Activated CD8-positive, alpha-beta T cell treated with anti-CD3 and anti-CD28 coated beads, Interleukin-2, amount 10 ng/mL, durations not matched to agents 7 days and 5 days (primary cell): Measurements from ENCODE around the gene PAPSS2. TPM values are rescaled to one million over a fixed set of nuclear protein-coding genes. Genes with fewer than 3 reads are reported as not detected.

Experiments used
- ATAC-seq: fragments of 150-1000 bp; cut with Tn5 transposase; one replicate; pipeline ENCODE4 v1.10.0; 2021; ENCODE audit warnings: moderate library complexity
- CTCF ChIA-PET: fragments of 350-600 bp; sonication (Branson Sonifier 250); formaldehyde crosslinking; loops from one replicate; lab custom pipeline; 2021; ENCODE audit warnings: antibody characterized with exemption; lab: Charles Lee
- POLR2A ChIA-PET: fragments of 350-600 bp; sonication (Branson Sonifier 250); formaldehyde crosslinking; loops from one replicate; lab custom pipeline; 2021; ENCODE audit warnings: antibody characterized with exemption; lab: Charles Lee
- DNase-seq: peaks from one replicate; pipeline ENCODE4 v3.0.0-alpha.2; 2020
- H3K27ac Mint-ChIP-seq: one replicate; pipeline ENCODE4 v1.8.0; 2021; ENCODE audit warnings: mild to moderate bottlenecking, mixed read lengths
- H3K27me3 Mint-ChIP-seq: one replicate; pipeline ENCODE4 v1.8.0; 2021; ENCODE audit warnings: low read depth, mixed read lengths
- H3K36me3 Mint-ChIP-seq: one replicate; pipeline ENCODE4 v1.8.0; 2021; ENCODE audit warnings: low read depth, mixed read lengths
- H3K4me1 Mint-ChIP-seq: one replicate; pipeline ENCODE4 v1.8.0; 2021; ENCODE audit warnings: low read depth, mixed read lengths
- H3K4me3 Mint-ChIP-seq: one replicate; pipeline ENCODE4 v1.8.0; 2021; ENCODE audit warnings: mild to moderate bottlenecking, mixed read lengths
- H3K9me3 Mint-ChIP-seq: one replicate; pipeline ENCODE4 v1.8.0; 2022; ENCODE audit warnings: mixed read lengths; ENCODE audit not compliant: insufficient read depth
- total RNA-seq, 2 experiments: library from RNA; stranded (reverse); gene quantifications; one replicate each; pipeline ENCODE4 v1.2.3, GENCODE V29; 2021

PAPSS2 gene
- total RNA-seq, 2 experiments from 2014 or later, result 0.08 TPM; not detected in 1

GRCh38 chr10:87625661-87626060, 34.0 kb upstream of the PAPSS2 start:
- DNase-seq (no peak), ATAC-seq (no peak)
- Mint-ChIP-seq H3K4me3 (no peak overlapping the region), H3K27ac (no peak overlapping the region), H3K36me3 (no peaks in the 10 kb centered on the region), H3K4me1 (no peaks in the 10 kb centered on the region), H3K27me3 (peaks cover 9% of the 10 kb centered on the region), H3K9me3 (no peaks in the 10 kb centered on the region)
- CTCF ChIA-PET, result no interaction called here
- POLR2A ChIA-PET, result no interaction called here

- H3K9me3 Mint-ChIP-seq, result no peaks in the 10 kb centered on the region
- ChIA-PET POLR2A (no interaction called here), CTCF (interaction anchor here (0.7 kb wide), 1 partner anchor 715 kb away, joined by 3 read pairs; no protein-coding TSS in a partner anchor)
Measured at GRCh38 chr10:87626422-87626892, 33.2 kb upstream of the PAPSS2 start.

GRCh38 chr10:87630171-87630570, 29.5 kb upstream of the PAPSS2 start:
- no peaks in the 10 kb centered on the region for H3K4me1 Mint-ChIP-seq

More at GRCh38 chr10:87626422-87626892, 33.2 kb upstream of the PAPSS2 start:
- H3K36me3 Mint-ChIP-seq, result no peaks in the 10 kb centered on the region
- H3K4me1 Mint-ChIP-seq, result no peaks in the 10 kb centered on the region
- H3K27ac Mint-ChIP-seq, result no peak overlapping the region
- peaks cover 7% of the 10 kb centered on the region for H3K27me3 Mint-ChIP-seq
- ATAC-seq (no peak), DNase-seq (no peak)
- no peak overlapping the region for H3K4me3 Mint-ChIP-seq

GRCh38 chr10:87632454-87632853, 27.2 kb upstream of the PAPSS2 start:
- ChIA-PET CTCF (no interaction called here), POLR2A (no interaction called here)
- Mint-ChIP-seq H3K4me3 (no peak overlapping the region), H3K27me3 (peaks cover 2% of the 10 kb centered on the region), H3K9me3 (no peaks in the 10 kb centered on the region), H3K4me1 (peaks cover 12% of the 10 kb centered on the region), H3K27ac (no peak overlapping the region), H3K36me3 (peaks cover 4% of the 10 kb centered on the region)
- no peak for DNase-seq
- ATAC-seq, result no peak

More at GRCh38 chr10:87630171-87630570, 29.5 kb upstream of the PAPSS2 start:
- ATAC-seq, result no peak
- DNase-seq, result no peak
- Mint-ChIP-seq H3K4me3 (no peak overlapping the region), H3K27me3 (peaks cover 2% of the 10 kb centered on the region), H3K27ac (no peak overlapping the region), H3K36me3 (no peaks in the 10 kb centered on the region), H3K9me3 (no peaks in the 10 kb centered on the region)
- POLR2A ChIA-PET, result no interaction called here
- CTCF ChIA-PET, result interaction anchor here (1.4 kb wide), 1 partner anchor 105 kb away, joined by 5 read pairs; no protein-coding TSS in a partner anchor

- peaks cover 4% of the 10 kb centered on the region for H3K36me3 Mint-ChIP-seq
- DNase-seq, result no peak
- POLR2A ChIA-PET, result no interaction called here
- CTCF ChIA-PET, result no interaction called here
- H3K4me1 Mint-ChIP-seq, result peaks cover 12% of the 10 kb centered on the region
- H3K4me3 Mint-ChIP-seq, result no peak overlapping the region
- no peak for ATAC-seq
- H3K27ac Mint-ChIP-seq, result no peak overlapping the region
- H3K9me3 Mint-ChIP-seq, result no peaks in the 10 kb centered on the region
- peaks cover 2% of the 10 kb centered on the region for H3K27me3 Mint-ChIP-seq
Measured at GRCh38 chr10:87634311-87634710, 25.4 kb upstream of the PAPSS2 start.

- H3K9me3 Mint-ChIP-seq, result no peaks in the 10 kb centered on the region
- ATAC-seq, result peak; percentile 39
- H3K27ac Mint-ChIP-seq, result no peak overlapping the region
- POLR2A ChIA-PET, result no interaction called here
- peaks cover 12% of the 10 kb centered on the region for H3K4me1 Mint-ChIP-seq
- H3K27me3 Mint-ChIP-seq, result peaks cover 2% of the 10 kb centered on the region
- H3K36me3 Mint-ChIP-seq, result peaks cover 4% of the 10 kb centered on the region
- H3K4me3 Mint-ChIP-seq, result no peak overlapping the region
- CTCF ChIA-PET, result no interaction called here
- peak; percentile 40 for DNase-seq
Measured at GRCh38 chr10:87635498-87636312, 24.0 kb upstream of the PAPSS2 start.

- Mint-ChIP-seq H3K27ac (no peak overlapping the region), H3K4me1 (peaks cover 12% of the 10 kb centered on the region), H3K4me3 (no peak overlapping the region), H3K36me3 (peaks cover 4% of the 10 kb centered on the region), H3K9me3 (no peaks in the 10 kb centered on the region), H3K27me3 (no peaks in the 10 kb centered on the region)
- DNase-seq (no peak), ATAC-seq (no peak)
- POLR2A ChIA-PET, result interaction anchor here (0.6 kb wide), 1 partner anchor 261 kb away, joined by 4 read pairs; no protein-coding TSS in a partner anchor
- CTCF ChIA-PET, result no interaction called here
Measured at GRCh38 chr10:87636313-87636915, 23.3 kb upstream of the PAPSS2 start.

GRCh38 chr10:87639493-87639892, 20.2 kb upstream of the PAPSS2 start:
- DNase-seq (no peak), ATAC-seq (no peak)
- Mint-ChIP-seq H3K4me1 (peaks cover 12% of the 10 kb centered on the region), H3K9me3 (no peaks in the 10 kb centered on the region), H3K36me3 (peaks cover 4% of the 10 kb centered on the region), H3K27me3 (no peaks in the 10 kb centered on the region), H3K27ac (no peak overlapping the region), H3K4me3 (no peak overlapping the region)
- ChIA-PET CTCF (no interaction called here), POLR2A (no interaction called here)

- CTCF ChIA-PET, result no interaction called here
- Mint-ChIP-seq H3K4me3 (no peak overlapping the region), H3K4me1 (peaks cover 12% of the 10 kb centered on the region), H3K9me3 (no peaks in the 10 kb centered on the region), H3K36me3 (peaks cover 4% of the 10 kb centered on the region), H3K27me3 (no peaks in the 10 kb centered on the region), H3K27ac (no peak overlapping the region)
- ATAC-seq, result no peak
- DNase-seq, result no peak
- POLR2A ChIA-PET, result no interaction called here
Measured at GRCh38 chr10:87640043-87640442, 19.6 kb upstream of the PAPSS2 start.

GRCh38 chr10:87642486-87642885, 17.2 kb upstream of the PAPSS2 start:
- Mint-ChIP-seq H3K4me3 (no peak overlapping the region), H3K27ac (no peak overlapping the region), H3K4me1 (no peaks in the 10 kb centered on the region), H3K36me3 (no peaks in the 10 kb centered on the region), H3K27me3 (no peaks in the 10 kb centered on the region), H3K9me3 (no peaks in the 10 kb centered on the region)
- POLR2A ChIA-PET, result no interaction called here
- ATAC-seq (no peak), DNase-seq (no peak)
- CTCF ChIA-PET, result no interaction called here

GRCh38 chr10:87642988-87643387, 16.7 kb upstream of the PAPSS2 start:
- ChIA-PET POLR2A (no interaction called here), CTCF (interaction anchor here (1.3 kb wide), 1 partner anchor 12 kb away, joined by 3 read pairs; no protein-coding TSS in a partner anchor)
- H3K9me3 Mint-ChIP-seq, result no peaks in the 10 kb centered on the region
- no peaks in the 10 kb centered on the region for H3K27me3 Mint-ChIP-seq
- H3K4me1 Mint-ChIP-seq, result no peaks in the 10 kb centered on the region
- no peak for ATAC-seq
- DNase-seq, result no peak
- no peak overlapping the region for H3K27ac Mint-ChIP-seq
- no peaks in the 10 kb centered on the region for H3K36me3 Mint-ChIP-seq
- H3K4me3 Mint-ChIP-seq, result no peak overlapping the region

GRCh38 chr10:87643920-87644319, 15.8 kb upstream of the PAPSS2 start:
- H3K9me3 Mint-ChIP-seq, result no peaks in the 10 kb centered on the region
- no peaks in the 10 kb centered on the region for H3K36me3 Mint-ChIP-seq
- no peaks in the 10 kb centered on the region for H3K27me3 Mint-ChIP-seq
- ATAC-seq (no peak), DNase-seq (no peak)
- H3K4me3 Mint-ChIP-seq, result no peak overlapping the region
- H3K27ac Mint-ChIP-seq, result no peak overlapping the region
- H3K4me1 Mint-ChIP-seq, result no peaks in the 10 kb centered on the region
- ChIA-PET POLR2A (no interaction called here), CTCF (interaction anchor here (1.3 kb wide), 1 partner anchor 11 kb away, joined by 3 read pairs; no protein-coding TSS in a partner anchor)
